Body of pancreas (tissue), 4 donors: ENCODE data around the gene CST3. TPM values are rescaled to one million over a fixed set of nuclear protein-coding genes. Genes with fewer than 3 reads are reported as not detected.

Experiments used
- ATAC-seq: fragments of 150-250 bp; one replicate; pipeline ENCODE4 v1.9.1; 2016
- DNase-seq, 4 donors: peaks; one replicate each; pipeline ENCODE4 v3.0.0-alpha.2; 2019
- H3K27ac ChIP-seq, 4 donors: fragments of 200-600 bp; sonication (generic); 1 replicate in 3 of 4; 2 replicates in 1 of 4; pipeline versions ENCODE4 v1.5.1 to v1.6.1; 2016 to 2019; ENCODE audit warnings: mild to moderate bottlenecking in 1 of 4, mixed read lengths in 1 of 4, moderate library complexity in 1 of 4
- H3K27me3 ChIP-seq, 2 donors: fragments of 200-600 bp; sonication (generic); one replicate each; pipeline ENCODE4 v1.6.0; 2016; ENCODE audit warnings: mild to moderate bottlenecking in 1 of 2
- H3K36me3 ChIP-seq, 2 donors: fragments of 200-600 bp; sonication (generic); replicated peaks in 1 of 2; 2 replicates each; pipeline ENCODE4 v1.5.1; 2016; ENCODE audit warnings: low read depth in 2 of 2; ENCODE audit not compliant: insufficient read depth in 1 of 2
- H3K4me1 ChIP-seq: fragments of 200-600 bp; sonication (generic); one replicate; pipeline ENCODE4 v1.6.0; 2016
- H3K4me3 ChIP-seq, 2 donors: fragments of 200-600 bp; sonication (generic); 1 replicate in 1 of 2; 2 replicates in 1 of 2; pipeline ENCODE4 v1.5.1; 2016 to 2019
- H3K9me3 ChIP-seq, 3 donors: fragments of 200-600 bp; sonication (generic); 1 replicate in 2 of 3; 2 replicates in 1 of 3; pipeline ENCODE4 v1.5.1; 2016
- POLR2A ChIP-seq, 3 donors: fragments of 450-650 bp; IDR thresholded peaks; one replicate each; pipeline ENCODE4 v1.6.1; 2016; ENCODE audit warnings: antibody characterized with exemption in 3 of 3, mild to moderate bottlenecking in 2 of 3
- WGBS, 2 donors: methylation state at CpG; one replicate each; pipeline ENCODE4 v1.1.5; 2017; 5-methylcytosine and 5-hydroxymethylcytosine counted together
- intact Hi-C: fragments of 100-400 bp; cut with DNase I; formaldehyde crosslinking; loops from one replicate; pipeline ENCODE4 v1.15.1; 2023
- total RNA-seq, 2 donors: library from RNA; depleted of rRNA; stranded (reverse); fragments of >200 nt; gene quantifications; one replicate each; pipeline ENCODE4 v1.1.0, GENCODE V29; 2016
- TF ChIP-seq, protein P1 (sequence below), 7 experiments: fragments of 450-650 bp in 4 of 7; fragments of 200-600 bp in 3 of 7; sonication (generic) in 3 of 7; IDR thresholded peaks; one replicate each; pipeline ENCODE4 v1.5.1; 2016 to 2019; ENCODE audit warnings: antibody characterized with exemption in 7 of 7

The CST3 gene
- total RNA-seq, 2 donors from 2014 or later: 491 to 654 TPM

- ATAC-seq (no peak), DNase-seq (no peak)
- H3K4me3 ChIP-seq: no peak overlapping the region
- TF ChIP-seq, protein P1, sequence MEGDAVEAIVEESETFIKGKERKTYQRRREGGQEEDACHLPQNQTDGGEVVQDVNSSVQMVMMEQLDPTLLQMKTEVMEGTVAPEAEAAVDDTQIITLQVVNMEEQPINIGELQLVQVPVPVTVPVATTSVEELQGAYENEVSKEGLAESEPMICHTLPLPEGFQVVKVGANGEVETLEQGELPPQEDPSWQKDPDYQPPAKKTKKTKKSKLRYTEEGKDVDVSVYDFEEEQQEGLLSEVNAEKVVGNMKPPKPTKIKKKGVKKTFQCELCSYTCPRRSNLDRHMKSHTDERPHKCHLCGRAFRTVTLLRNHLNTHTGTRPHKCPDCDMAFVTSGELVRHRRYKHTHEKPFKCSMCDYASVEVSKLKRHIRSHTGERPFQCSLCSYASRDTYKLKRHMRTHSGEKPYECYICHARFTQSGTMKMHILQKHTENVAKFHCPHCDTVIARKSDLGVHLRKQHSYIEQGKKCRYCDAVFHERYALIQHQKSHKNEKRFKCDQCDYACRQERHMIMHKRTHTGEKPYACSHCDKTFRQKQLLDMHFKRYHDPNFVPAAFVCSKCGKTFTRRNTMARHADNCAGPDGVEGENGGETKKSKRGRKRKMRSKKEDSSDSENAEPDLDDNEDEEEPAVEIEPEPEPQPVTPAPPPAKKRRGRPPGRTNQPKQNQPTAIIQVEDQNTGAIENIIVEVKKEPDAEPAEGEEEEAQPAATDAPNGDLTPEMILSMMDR (IDR thresholded peaks at IDR 0.05): no peak
- no peak for TF ChIP-seq POLR2A (IDR thresholded peaks at IDR 0.05)
- no peaks in the 10 kb centered on the region for H3K9me3 ChIP-seq
- no peak overlapping the region for H3K27ac ChIP-seq
- no peaks in the 10 kb centered on the region for H3K4me1 ChIP-seq
- intact Hi-C loops: no loop called here
- WGBS, 2 donors: 44 to 61% methylated on average over 2 of the region's 2 CpGs
- H3K36me3 ChIP-seq: no peaks in the 10 kb centered on the region
- H3K27me3 ChIP-seq: no peaks in the 10 kb centered on the region
Observed at GRCh38 chr20:23612396-23612795, 25.4 kb downstream of the CST3 start.

DNA sequence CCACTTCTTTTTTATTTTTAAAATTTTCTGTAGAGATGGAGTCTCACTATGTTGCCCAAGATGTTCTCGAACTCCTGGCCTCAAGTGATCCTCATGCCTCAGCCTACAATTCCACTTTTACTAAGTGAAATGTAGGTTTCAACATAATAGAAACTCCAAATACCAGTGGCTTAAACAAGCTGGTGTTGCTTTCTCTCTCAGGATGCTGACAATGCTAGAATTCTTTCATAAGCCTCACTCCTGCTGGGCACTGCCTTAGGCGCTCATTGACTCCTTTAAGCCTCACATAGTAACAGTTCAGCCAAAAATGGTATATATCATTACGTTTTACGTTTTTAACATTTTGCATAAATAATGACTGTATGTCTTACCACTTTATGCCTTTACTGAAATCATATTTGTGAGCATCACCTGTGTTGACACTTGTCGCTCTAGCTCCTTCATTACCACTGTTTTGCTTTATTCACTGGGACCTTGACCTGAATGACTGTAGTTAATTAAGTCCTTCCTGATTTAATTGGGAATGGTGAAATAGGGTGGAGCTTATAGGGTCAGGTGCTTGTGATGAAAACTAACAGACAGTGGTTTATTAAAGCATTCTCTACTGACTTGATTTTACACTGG lies 28.2 kb downstream of the CST3 start:
- no peaks in the 10 kb centered on the region for H3K9me3 ChIP-seq
- H3K36me3 ChIP-seq: no peaks in the 10 kb centered on the region
- ATAC-seq (no peak), DNase-seq (no peak)
- H3K27me3 ChIP-seq: no peaks in the 10 kb centered on the region
- no peaks in the 10 kb centered on the region for H3K4me1 ChIP-seq
- no peak overlapping the region for H3K27ac ChIP-seq
- 69 to 76% methylated on average over 5 of the region's 5 CpGs for WGBS, 2 donors
- intact Hi-C loops: no loop called here
- TF ChIP-seq POLR2A (IDR thresholded peaks at IDR 0.05): no peak
- TF ChIP-seq, protein P1 (IDR thresholded peaks at IDR 0.05): no peak
- H3K4me3 ChIP-seq: no peak overlapping the region

DNA sequence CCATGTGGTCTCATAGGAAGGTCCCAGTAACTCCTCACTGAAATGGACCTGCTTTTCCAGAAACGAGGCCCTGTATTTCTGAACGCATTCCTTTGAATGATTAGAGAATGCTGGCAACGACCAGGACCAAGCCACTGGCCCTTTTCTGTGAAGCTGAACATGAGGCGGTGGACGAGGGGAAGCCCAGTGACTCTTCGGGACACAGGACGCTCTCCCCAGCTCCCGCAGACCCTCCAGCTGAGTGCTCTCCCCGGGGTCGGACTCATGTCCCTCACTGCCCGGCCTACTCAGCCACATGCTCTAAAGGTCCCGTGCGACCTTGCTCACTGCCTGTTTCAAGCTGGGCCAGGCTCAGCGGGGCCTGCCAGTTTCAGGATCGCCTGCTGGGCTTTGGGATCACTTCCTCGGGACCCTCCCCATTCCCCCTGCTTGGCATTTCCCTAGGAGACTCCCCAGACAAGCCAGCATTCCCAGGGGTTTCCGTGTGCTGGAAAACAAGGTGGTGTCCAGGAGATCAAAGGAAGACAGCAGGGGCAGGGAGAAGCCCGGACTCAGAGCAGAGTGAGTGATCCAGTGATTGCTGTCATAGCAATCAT lies 29.4 kb downstream of the CST3 start:
- Histone ChIP-seq H3K36me3 (no peaks in the 10 kb centered on the region), H3K4me1 (no peaks in the 10 kb centered on the region), H3K27ac (no peak overlapping the region), H3K9me3 (no peaks in the 10 kb centered on the region), H3K27me3 (no peaks in the 10 kb centered on the region), H3K4me3 (no peak overlapping the region)
- DNase-seq (no peak), ATAC-seq (no peak)
- intact Hi-C loops: no loop called here
- 64% methylated on average over 11 to 18 of the region's 18 CpGs for WGBS, 2 donors
- TF ChIP-seq POLR2A (IDR thresholded peaks at IDR 0.05): no peak
- TF ChIP-seq, protein P1 (IDR thresholded peaks at IDR 0.05): no peak

DNA sequence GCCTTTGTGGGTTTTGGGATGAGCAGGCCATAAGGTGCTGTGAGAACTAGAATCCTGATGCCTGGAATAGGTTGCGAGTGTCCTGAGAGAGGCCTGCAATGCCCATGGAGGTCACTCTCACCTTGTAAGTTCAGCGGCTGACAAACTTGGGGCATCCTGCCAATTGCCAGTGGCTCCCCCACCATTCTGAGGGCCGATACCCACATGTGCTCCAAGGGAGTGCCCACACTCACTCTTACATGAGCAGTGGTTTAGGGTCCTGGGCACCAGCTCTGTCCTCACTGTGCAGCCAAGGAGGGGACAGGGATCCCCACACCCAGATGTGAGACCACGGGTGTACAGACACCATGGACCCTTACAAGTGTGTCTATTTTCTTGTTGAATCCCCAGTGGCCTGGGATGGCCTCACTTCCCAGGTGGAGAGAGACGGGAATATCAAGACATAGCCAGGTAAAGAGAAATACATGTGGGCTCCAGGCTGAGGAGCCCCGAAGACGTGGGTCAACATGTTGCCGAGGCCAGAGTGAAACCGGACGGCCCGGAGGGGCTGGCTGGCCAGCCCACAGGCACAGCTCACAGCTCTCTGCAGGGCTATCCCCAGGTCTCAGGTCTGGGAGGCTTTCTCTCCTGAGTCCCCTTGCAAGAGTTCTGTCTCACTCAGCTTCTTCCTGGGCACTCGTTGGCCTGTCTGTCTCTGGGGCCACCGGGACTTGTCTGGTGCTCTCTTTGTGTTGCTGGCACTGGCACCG lies 30.1 kb downstream of the CST3 start:
- intact Hi-C loops: no loop called here
- DNase-seq (no peak), ATAC-seq (no peak)
- Histone ChIP-seq H3K9me3 (no peaks in the 10 kb centered on the region), H3K27me3 (no peaks in the 10 kb centered on the region), H3K4me1 (no peaks in the 10 kb centered on the region), H3K4me3 (no peak overlapping the region), H3K36me3 (no peaks in the 10 kb centered on the region), H3K27ac (no peak overlapping the region)
- TF ChIP-seq, protein P1 (IDR thresholded peaks at IDR 0.05): no peak
- TF ChIP-seq POLR2A (IDR thresholded peaks at IDR 0.05): no peak
- 77 to 78% methylated on average over 11 to 13 of the region's 14 CpGs for WGBS, 2 donors
